Stimulated activated CD4-positive, alpha-beta T cell treated with anti-CD3 and anti-CD28 coated beads, Interleukin-1b, Interleukin-23, amount 100 ng/mL, for 4 hours (primary cell): ENCODE measurements around the gene TOP1.
A peak's percentile ranks its signal among the peaks of the same experiment; 100 is the strongest.

ENCODE experiments used
- DNase-seq, 2 donors: peaks; one replicate each; pipeline ENCODE4 v3.0.0-alpha.2; 2020; ENCODE audit warnings: low read depth in 2 of 2

The TOP1 gene

GRCh38 chr20:41028359-41029149 lies at the start of gene TOP1:
TOP1 (plus strand) TSS chr20:41028822; CDS start chr20:41029068, 246 bp downstream.
- DNase-seq, result peak; percentile 99 to 100

GRCh38 chr20:40979247-40979646 lies 49.4 kb upstream of the TOP1 start:
- DNase-seq, result no peak

- DNase-seq, result no peak
These were observed 48.4 kb upstream of the TOP1 start for GRCh38 chr20:40980106-40980827.

GRCh38 chr20:40980828-40981310 lies 47.8 kb upstream of the TOP1 start:
- no peak for DNase-seq

GRCh38 chr20:40982415-40983145 lies 46.0 kb upstream of the TOP1 start:
- DNase-seq, result no peak

- no peak for DNase-seq
These were observed 44.7 kb upstream of the TOP1 start for GRCh38 chr20:40983898-40984297.

- DNase-seq, result no peak
These were observed 44.1 kb upstream of the TOP1 start for GRCh38 chr20:40984496-40984895.

- no peak for DNase-seq
These were observed 41.8 kb upstream of the TOP1 start for GRCh38 chr20:40986774-40987173.

- DNase-seq, result peak; percentile 47 to 63
These were observed 38.0 kb upstream of the TOP1 start for GRCh38 chr20:40990542-40991120.

GRCh38 chr20:40991181-40991889 lies 37.3 kb upstream of the TOP1 start:
- DNase-seq, result no peak

- DNase-seq, result no peak
These were observed 36.1 kb upstream of the TOP1 start for GRCh38 chr20:40992349-40993113.

GRCh38 chr20:40993794-40994540 lies 34.7 kb upstream of the TOP1 start:
- no peak for DNase-seq

- DNase-seq, result no peak
These were observed 32.3 kb upstream of the TOP1 start for GRCh38 chr20:40996326-40996725.

- no peak for DNase-seq
These were observed 31.5 kb upstream of the TOP1 start for GRCh38 chr20:40997116-40997515.

GRCh38 chr20:40999841-41000240 lies 28.8 kb upstream of the TOP1 start:
- no peak for DNase-seq

GRCh38 chr20:41000628-41001027 lies 28.0 kb upstream of the TOP1 start:
- DNase-seq, result no peak

- no peak for DNase-seq
These were observed 27.1 kb upstream of the TOP1 start for GRCh38 chr20:41001497-41001896.

- no peak for DNase-seq
These were observed 25.8 kb upstream of the TOP1 start for GRCh38 chr20:41002842-41003142.

GRCh38 chr20:41003143-41003935 lies 25.3 kb upstream of the TOP1 start:
- peak; percentile 26 to 47 for DNase-seq
